HG02852 (cell line): Measurements from ENCODE around the gene ARRDC1.
A peak's percentile ranks its signal among the peaks of the same experiment; 100 is the strongest.
"Not testable (repeated sequence)": the region's sequence is repeated elsewhere in the genome, so short reads cannot be mapped to it uniquely, and the experiment has no call there.

Experiments used
- ATAC-seq: cut with Tn5 transposase; IDR thresholded peaks from one replicate; pipeline ENCODE4 v1.9.1; 2021; ENCODE audit warnings: mild to moderate bottlenecking, moderate library complexity; ENCODE audit not compliant: unreplicated experiment

ARRDC1 gene

DNA sequence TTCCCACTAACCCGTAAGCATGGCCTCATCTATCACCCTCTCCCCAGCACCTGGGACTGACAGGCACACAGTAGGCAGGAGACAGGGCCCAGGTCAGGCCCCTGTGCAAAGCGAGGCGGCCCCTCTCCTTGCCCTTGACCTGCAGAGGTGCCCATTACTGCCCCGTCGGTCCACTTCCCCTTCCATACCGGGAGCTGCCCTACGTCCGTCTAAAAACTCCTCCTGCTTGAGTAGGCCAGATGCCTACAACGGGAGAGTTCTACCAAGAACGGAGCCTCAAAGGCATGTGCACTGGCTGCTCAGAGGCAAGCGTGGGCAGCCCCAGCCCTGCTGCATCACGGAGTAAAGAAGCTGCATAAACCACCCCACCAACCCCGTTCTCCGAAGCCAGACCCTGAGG, 22.1 kb upstream of the ARRDC1 start:
- no peak for ATAC-seq

DNA sequence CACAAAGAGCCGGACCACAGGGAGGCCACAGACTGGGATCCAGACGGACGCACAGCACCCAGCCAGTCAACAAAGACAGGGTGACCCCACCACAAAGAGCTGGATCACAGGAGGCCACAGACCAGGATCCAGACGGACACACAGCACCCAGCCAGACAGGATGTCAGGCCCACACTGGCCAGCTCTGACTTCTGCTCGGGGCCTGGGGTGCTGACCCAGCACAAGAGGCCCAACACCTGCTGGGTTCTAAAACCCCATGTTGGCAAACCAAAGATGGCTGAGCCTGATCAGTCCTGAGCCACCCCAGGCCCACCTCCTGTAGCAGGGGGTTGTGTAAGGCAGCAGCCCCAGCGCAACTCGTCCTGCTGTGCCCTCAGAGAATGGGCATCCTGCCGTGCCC, 21.5 kb upstream of the ARRDC1 start:
- ATAC-seq, result no peak

DNA sequence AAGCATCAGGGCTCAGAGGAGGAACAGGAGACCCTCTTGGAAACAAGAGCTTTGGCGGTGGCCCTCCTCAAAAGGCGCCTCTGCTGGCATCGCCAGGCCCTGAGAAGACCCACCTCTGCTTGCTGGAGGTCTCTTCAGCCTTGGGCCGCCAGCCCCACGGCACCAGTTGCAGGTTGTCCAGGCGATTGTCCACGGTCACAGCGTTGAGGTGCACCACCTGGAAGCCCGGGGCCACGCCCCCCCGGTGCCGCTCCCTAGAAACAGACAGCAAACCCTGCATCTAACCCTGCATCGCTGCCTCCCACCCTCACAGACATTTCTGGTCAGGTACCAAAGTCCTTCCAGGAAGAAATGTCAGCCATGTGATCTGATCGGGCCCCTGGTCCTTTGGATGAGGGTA, 18.6 kb upstream of the ARRDC1 start:
- no peak for ATAC-seq

DNA sequence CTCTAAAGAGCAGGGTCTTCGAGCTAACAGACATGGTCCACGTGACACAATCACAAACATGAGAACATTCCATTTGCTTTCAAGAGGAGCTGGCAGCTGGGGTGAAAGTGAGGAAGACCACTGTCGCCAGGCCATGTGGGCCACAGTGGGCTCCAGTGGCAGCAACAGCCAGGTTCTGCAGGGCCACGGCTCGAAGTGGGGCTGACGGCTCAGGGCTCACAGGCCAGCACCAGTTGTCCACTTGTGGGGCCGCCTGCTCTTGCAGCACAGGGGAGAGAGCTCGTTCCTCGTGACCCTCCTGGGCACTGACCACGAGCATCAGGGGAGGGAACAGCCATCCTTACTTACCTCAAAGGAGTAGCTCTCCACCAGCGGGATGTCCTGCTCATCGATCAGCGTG, 17.2 kb upstream of the ARRDC1 start:
- no peak for ATAC-seq

DNA sequence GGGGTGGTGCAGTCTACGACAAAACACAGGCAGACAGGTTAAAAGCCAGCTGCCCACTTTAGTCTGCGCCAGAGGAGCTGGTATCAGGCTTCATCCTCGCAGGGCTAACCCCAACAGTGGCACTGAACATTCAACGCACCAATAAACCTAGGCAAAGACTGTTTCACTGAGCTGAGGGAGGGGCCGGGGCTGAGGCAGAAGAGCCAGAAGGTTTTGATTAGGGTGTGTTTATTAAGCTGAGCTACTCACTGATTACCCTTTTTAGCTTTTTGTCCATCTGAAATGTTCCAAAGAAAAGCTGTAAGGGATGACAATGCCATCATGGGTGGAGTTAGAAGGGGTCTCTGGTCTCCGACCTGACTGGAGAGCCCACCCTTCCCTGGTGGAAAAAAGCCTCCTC, 16.6 kb upstream of the ARRDC1 start:
- no peak for ATAC-seq

DNA sequence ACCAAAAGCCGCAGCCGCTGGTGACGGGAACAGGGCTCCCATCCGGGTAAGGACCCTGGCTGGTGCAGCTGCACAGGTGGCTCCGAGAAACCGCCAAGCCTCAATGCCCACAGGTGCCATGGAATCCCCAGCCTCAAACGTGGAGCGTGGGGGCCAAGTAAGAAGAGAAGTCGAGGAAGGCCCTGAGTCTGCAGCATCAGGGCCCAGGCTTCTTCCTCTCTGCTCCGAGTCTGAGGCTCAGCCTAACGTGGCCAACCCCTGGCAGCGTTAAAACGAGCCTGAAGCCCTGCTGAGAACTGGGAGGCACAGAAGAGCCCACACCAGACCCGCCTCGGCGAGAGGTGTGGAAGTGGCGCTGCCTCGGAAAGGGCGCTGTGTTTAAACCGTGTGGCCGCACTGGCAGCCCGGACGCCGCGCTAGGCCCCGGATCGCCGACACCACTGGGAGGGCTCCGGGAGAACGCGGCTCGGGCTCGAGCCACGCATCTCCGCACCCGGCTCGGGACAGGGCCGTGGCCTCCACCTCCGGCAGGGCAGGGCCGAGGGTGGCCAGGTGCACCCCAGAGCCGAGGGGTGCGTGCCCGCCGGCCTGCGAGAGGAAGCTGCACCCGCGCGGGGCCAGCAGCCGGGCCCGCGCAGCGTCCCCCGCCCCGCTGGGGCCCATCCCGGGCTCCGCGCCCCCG, 15.9 kb upstream of the ARRDC1 start:
- peak; percentile 8 for ATAC-seq

DNA sequence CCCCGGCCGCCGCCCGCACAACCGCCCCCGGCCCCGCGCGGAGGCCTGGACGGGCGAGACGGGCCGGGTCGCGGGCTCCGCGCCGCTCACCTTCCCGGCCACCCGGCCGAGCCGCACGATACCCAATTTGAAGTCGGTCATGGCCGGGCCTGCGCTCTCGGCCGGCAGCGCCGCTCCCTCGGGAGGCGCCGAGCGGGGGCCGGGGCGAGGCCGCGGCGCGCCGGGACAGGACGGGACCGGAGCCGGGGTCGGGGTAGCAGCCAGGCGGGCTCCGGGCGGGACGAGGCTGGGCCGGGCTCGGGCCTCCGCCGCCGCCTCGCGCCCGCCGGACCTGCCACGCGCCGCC, 15.4 kb upstream of the ARRDC1 start:
- ATAC-seq, result no peak

DNA sequence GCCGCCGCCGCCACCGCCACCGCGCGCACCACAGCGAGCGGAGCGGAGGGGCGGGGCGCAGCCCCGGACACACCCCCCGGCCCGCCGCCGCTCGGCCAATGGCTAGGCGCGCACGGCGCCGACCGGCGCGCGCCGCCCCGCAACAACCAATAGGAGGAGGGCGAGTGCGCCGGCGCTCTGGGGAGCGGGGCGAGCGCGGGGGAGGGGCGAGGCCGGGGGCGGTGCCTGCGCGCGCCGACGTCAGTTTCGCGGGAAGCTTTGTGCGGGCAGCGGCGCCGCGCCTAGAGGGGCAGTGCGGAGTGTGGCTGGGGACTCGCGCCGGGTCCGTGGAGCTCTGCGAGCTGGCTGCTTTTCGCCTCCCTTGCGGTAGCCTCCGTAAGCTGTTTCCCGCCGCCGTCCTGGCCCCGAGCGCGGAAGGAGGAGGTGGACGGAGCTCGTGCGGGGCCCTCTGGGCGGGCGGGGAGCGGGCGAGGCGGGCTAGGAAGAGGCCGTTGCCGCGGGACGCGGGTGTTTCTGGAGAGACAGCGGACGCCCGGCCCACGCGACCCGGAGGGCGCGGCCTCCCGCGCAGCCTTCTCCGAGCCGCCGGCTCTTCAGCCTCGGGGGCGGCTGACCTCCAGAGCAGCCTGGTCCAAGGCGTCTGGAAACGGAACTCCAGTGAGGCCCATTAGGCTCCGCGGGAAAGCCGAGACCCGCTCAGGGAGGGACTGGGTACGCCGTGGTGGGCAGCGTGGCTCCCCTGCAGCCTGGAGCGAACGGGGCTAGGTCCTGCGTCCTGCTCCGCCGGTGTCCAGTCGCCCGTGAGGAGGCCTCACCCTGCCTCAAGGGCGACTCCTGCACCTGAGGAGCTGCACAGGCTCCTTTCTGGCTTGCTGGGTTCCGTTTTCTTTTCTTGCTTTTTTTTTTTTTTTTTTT, 14.8 kb upstream of the ARRDC1 start, which contains the start of gene ZMYND19:
Gene ZMYND19 (minus strand): TSS at position 44 of the 915 bp plus-strand sequence. CDS start 249 bp downstream, outside the sequence.
- ATAC-seq, result peak; percentile 84

DNA sequence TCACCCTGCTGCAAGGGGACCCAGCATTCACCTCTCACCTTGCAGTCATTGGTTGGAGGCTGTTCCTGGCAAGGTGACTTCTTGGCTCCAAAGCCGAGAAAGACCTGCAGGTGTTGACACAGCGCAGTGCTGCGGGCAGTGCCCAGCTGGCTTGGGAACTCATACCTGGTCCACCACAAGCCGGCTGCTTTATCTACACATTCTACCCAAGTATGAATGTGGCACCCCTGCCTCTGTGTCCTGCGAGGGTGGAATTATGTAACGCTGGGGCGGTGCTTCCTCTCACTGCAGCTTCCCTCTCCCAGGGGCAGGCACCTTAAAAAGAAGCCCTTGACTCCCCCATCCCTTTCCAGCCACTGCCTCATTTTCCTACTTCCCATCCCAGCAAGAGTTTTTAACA, 12.7 kb upstream of the ARRDC1 start:
- ATAC-seq, result no peak

DNA sequence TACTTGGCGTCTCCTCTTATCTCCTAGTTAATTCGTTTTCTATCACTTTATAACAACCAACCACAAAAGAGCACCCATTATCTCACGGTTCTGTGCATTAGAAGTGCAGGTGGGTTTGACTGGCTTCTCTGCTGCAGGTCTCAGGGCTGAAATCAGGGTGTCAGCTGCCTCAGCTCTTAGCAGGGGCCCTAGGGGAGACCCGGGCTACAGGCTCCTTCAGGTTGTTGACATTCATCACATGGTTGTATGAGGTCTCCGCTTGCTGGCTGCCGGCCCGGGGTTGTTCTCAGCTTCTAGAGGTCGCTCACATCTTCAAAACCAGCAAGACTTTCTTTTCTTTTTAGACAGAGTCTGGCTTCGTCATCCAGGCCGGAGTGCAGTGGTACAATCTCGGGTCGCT, 12.3 kb upstream of the ARRDC1 start:
- ATAC-seq, result no peak

DNA sequence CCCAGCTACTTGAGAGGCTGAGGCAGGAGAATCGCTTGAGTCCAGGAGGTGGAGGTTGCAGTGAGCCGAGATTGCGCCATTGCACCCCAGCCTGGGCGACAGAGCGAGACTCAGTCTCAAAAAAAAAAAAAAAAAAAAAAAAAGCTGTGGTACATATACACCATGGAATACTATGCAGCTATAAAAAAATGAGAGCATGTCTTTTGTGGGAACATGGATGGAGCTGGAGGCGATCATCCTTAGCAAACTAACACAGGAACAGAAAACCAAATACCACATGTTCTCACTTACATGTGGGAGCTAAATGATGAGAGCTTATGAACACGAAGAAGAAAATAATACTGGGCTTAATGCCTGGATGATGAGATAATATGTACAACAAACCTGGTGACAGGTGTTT, 8.9 kb upstream of the ARRDC1 start:
- not testable (repeated sequence) for ATAC-seq

DNA sequence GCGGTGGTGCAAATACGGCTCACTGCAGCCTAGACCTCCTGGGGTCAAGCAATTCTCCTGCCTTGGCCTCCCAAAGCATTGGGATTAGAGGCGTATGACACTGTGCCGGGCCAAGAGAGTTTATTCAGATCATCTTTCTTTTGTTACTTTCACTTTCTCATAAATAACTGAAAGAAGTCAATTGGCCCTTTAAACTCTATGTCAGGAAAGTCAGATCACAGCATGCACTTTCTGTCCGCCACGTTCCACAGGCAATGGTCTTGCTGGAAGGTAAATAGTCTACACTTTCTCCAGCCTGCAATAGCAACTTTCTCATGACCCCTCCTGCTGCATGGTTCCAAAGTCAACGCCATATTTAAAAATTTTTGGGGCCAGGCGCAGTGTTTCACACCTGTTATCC, 6.5 kb upstream of the ARRDC1 start:
- ATAC-seq, result no peak

DNA sequence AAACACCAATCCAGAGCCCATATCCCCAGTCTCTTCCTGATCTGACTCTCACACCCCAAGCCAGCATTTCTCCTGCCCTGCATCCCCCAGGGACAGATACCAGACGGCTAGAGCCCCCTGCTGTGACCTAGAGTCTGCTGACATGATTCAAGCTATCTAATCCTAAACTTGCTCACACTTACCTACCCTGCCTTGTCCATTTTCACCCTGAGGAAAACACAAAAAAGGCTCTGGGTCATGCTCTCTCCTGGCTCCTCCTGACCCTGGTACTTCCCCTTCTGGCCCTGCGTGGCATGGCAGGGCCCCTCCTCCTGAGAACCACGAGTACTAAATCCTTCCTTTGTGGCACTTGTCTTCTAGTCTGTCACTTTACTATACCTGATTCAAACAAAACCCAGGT, 2.8 kb upstream of the ARRDC1 start:
- no peak for ATAC-seq

DNA sequence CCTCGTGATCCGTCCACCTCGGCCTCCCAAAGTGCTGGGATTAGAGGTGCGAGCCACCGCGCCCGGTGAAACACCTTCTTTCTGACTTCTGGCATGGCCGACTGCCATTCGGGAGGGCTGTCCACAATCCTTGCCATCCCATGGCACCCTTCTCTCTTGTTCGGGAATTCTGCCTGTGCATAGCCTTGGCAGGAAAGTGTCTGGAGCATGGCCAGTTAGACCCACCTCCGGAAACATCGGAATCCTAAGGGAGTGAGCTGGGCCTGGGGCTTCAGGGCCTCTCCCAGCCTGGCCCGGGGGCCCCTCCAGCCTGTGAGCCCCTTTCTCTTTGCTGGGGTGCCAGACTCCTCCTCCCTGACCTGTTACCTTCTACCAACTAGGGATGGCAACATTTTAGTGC, 1.6 kb upstream of the ARRDC1 start:
- no peak for ATAC-seq

DNA sequence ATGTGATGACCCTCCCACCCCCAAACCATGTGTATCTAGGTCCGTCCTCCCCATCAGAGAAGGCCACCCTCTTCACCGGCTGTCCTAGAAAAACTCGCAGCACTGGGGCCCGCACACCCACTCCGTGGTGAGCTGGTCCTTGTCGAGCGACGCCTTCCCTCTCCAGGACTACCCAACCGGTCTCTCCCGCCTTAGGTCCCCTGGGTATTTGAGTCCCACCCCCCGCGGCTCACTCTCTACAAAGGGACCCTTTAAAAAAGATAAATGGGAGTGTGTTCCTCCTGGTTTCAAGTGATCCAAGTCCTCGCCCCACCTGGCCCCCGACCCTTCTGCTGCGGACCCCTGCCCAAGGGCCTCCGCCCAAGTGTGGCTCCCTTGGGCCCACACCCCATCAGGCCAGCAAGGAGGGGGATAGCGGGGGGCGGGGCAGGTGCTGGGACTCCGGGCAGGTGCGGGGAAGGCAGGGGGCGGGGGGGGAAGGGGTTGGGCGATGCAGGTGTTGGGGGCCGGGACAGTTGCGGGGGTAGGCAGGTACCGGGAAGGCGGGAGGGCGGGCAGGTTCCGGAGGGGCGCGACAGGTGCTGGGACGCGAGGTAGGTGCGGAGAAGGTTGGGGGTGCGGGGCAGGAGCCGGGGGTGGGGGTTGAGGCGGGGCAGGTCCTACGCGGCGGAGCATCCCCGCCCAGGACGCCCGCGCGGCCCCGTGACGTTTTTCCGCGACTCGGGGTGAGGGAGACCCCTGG, 970 bp upstream of the ARRDC1 start:
- ATAC-seq, result no peak

DNA sequence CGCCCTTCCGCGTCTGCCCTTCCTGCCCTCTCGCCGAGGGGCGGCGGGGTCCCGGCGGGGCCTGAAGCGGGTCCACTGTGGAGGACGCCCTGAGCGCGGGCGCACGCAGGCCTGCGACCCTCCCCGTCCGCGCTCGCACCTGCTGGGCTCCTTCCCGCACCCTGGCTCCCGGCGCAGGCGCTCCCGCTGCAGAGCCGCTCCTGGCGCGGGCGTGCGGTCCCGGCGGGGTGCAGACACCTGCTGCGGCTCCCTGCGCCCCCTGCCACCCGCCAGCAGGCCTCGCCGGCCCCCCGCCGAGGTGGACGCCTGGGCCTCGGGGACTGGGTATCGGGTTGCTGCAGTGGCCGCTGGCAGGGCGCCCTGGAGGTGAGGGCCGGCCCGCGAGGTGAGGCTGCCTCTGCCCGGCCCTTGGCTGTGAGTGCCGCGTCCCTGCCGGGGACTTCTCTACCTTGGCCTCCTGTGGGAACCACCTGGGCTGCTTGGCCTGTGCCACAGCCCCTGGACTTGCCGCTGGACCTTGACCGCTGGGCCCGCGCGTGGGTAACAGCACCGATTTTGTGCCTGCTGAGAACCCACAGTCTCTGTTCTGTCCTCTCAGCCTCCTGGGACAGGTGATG, 627 bp downstream of the ARRDC1 start:
- peak; percentile 12 for ATAC-seq

DNA sequence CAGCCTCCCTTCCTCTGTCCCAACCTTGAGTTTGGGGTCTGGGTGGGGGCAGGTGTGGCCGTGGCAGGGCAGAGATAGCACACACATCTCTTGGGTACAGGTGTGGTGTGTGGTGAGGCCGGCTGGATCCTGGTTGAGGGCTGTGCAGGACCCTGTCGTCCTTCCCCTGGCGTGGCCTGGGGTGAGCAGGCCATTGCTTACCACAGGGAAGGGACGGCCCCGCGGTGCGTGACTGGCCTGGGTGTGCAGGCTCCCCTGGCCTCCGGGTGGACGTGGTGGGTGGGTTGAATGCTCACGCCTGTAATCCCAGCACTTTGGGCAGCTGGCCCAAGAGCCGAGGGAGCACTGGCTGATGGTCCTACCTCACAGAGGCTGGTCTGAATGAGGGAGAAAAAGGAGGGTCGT, 1.2 kb downstream of the ARRDC1 start:
- ATAC-seq, result no peak

DNA sequence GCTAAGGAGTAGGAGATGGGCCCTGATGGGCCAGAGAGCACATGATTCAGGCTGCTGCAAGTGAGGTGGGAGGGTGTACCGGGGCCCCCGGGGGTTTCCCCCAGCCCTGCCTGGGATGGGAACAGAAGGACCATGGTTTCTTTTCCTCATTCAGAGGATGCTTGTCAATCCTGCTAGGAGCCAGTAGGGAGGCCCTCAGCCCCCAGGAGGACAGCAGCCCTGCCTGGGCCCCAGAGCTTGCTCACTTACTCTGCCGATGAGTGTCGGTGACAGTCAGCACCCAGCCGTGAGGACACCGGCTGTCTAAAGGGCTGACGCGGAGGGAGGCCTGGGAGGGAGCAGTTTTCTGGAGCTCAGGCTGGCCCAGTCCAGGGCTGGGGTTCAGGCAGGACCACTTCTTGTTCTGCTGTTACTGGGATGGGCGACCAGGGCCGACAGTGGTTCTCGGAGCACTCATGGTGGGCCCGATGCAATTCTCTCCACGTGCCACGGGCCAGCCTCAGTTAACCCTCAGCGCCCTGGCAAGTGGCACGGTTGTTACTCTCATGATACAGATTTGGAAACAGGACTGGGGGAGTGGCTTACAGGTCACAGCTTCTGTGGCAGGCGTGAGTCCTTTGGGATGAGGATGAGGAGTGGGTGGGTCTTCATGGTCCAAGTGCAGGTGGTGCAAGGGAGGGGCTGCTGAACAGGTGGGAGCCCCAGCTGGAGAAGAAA, 1.8 kb downstream of the ARRDC1 start:
- no peak for ATAC-seq

DNA sequence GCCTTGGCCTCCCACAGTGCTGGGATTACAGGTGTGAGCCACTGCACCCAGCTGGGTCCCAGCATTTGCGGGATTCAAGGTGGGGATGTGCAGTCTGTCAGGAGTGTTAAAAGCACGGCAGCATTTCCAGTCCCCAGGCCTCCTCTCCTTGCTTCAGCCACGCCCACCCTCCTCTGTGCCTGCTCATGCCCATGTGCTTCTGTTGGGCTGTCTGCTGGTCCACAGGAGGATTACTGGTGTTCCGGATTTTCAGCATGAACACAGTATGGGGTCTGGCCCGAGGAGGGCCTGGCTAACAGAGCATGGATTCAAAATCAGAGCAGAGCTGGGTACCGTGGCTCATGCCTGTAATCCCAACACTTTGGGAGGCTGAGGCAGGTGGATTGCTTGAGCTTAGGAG, 5.5 kb downstream of the ARRDC1 start:
- ATAC-seq, result no peak
